Astrocyte of the spinal cord (primary cell): ENCODE measurements around the gene ADAMTS12.

Experiments
- DNase-seq: peaks from one replicate; pipeline ENCODE4 v3.0.0; 2011; ENCODE audit warnings: low read depth, low spot score
- H3K4me3 ChIP-seq: 2 replicates; pipeline ENCODE4 v1.5.1; 2011; ENCODE audit warnings: low read depth, mild to moderate bottlenecking, low read length, moderate library complexity
- CTCF ChIP-seq: IDR thresholded peaks from 2 replicates; pipeline ENCODE4 v1.5.1; 2012; ENCODE audit warnings: low read depth, mild to moderate bottlenecking, low read length, inconsistent platforms
- in situ Hi-C: cut with HindIII; loops from 2 replicates; pipeline ENCODE4 v1.10.0; 2017; ENCODE audit warnings: low sequenced_read_pairs

ADAMTS12 gene

GRCh38 chr5:33635582-33635981 lies 256.2 kb downstream of the ADAMTS12 start:
- no peak for DNase-seq
- in situ Hi-C loops: no loop called here
- H3K4me3 ChIP-seq: no peak overlapping the region
- TF ChIP-seq CTCF: no peak

GRCh38 chr5:33633699-33634098 lies 258.1 kb downstream of the ADAMTS12 start:
- no peak for DNase-seq
- in situ Hi-C loops: no loop called here
- no peak for TF ChIP-seq CTCF
- no peak overlapping the region for H3K4me3 ChIP-seq

GRCh38 chr5:33631786-33632185 lies 260.0 kb downstream of the ADAMTS12 start:
- no peak for TF ChIP-seq CTCF
- no peak overlapping the region for H3K4me3 ChIP-seq
- peak; percentile 53 for DNase-seq
- in situ Hi-C loops: no loop called here

- H3K4me3 ChIP-seq: no peak overlapping the region
- no peak for TF ChIP-seq CTCF
- in situ Hi-C loops: no loop called here
- no peak for DNase-seq
Observed at GRCh38 chr5:33631139-33631538, 260.7 kb downstream of the ADAMTS12 start.

GRCh38 chr5:33629999-33630398 lies 261.8 kb downstream of the ADAMTS12 start:
- in situ Hi-C loops: no loop called here
- TF ChIP-seq CTCF: no peak
- no peak overlapping the region for H3K4me3 ChIP-seq
- DNase-seq: no peak

GRCh38 chr5:33628796-33629195 lies 263.0 kb downstream of the ADAMTS12 start:
- no peak for TF ChIP-seq CTCF
- in situ Hi-C loops: no loop called here
- no peak for DNase-seq
- H3K4me3 ChIP-seq: no peak overlapping the region

- DNase-seq: no peak
- in situ Hi-C loops: no loop called here
- H3K4me3 ChIP-seq: no peak overlapping the region
- no peak for TF ChIP-seq CTCF
Observed at GRCh38 chr5:33621514-33621913, 270.3 kb downstream of the ADAMTS12 start.
